Measurements from ENCODE around the gene TGFB3. TPM values are rescaled to one million over a fixed set of nuclear protein-coding genes. Genes with fewer than 3 reads are reported as not detected.

TGFB3 gene
- total RNA-seq, 1 experiment from 2014 or later, result 1.7 TPM

GRCh38 chr14:75985618-75986438, 4.0 kb upstream of the TGFB3 start, which contains the start of gene IFT43 (continued):
- TF ChIP-seq MXD4 (CRISPR knock-in tag; IDR thresholded peaks at IDR 0.05; ENCODE audit: borderline replicate concordance), result no peak
- no peak for TF ChIP-seq USF1 (CRISPR knock-in tag; IDR thresholded peaks at IDR 0.05)
- TF ChIP-seq HMGXB4 (CRISPR knock-in tag; IDR thresholded peaks at IDR 0.05), result 0 out of 2 replicates have a peak, but pooled peaks have one; percentile 36
- TF ChIP-seq PRRX2 (CRISPR knock-in tag; IDR thresholded peaks at IDR 0.05), result no peak
- no peak for TF ChIP-seq FOXP1 (CRISPR knock-in tag; IDR thresholded peaks at IDR 0.05; ENCODE audit: borderline replicate concordance)
- TF ChIP-seq NR1H2 (CRISPR knock-in tag; IDR thresholded peaks at IDR 0.05), result no peak
- no peak for TF ChIP-seq AFF4 (CRISPR knock-in tag; IDR thresholded peaks at IDR 0.05; ENCODE audit: borderline replicate concordance)
- TF ChIP-seq ARID4B (CRISPR knock-in tag; IDR thresholded peaks at IDR 0.05; ENCODE audit: borderline replicate concordance), result 0 out of 2 replicates have a peak, but pooled peaks have one; percentile 55

GRCh38 chr14:75984674-75985073, 2.9 kb upstream of the TGFB3 start:
- Mint-ChIP-seq H3K36me3 (no peaks in the 10 kb centered on the region), H3K4me1 (peaks cover 24% of the 10 kb centered on the region), H3K9me3 (no peaks in the 10 kb centered on the region), H3K4me3 (peak overlapping the region; percentile 97), H3K27me3 (ENCODE audit: low read depth) (peaks cover 39% of the 10 kb centered on the region), H3K27ac (no peak overlapping the region)
- no peak for DNase-seq (ENCODE audit: low spot score)
- POLR2A ChIA-PET, result no interaction called here
- ATAC-seq, result no peak
- CTCF ChIA-PET, result interaction anchor here (1.9 to 10.6 kb wide), 2 partner anchors 75 to 276 kb away, joined by 8 to 307 read pairs; no protein-coding TSS in a partner anchor
- TF ChIP-seq ZNF671 (CRISPR knock-in tag; IDR thresholded peaks at IDR 0.05) (no peak), OVOL2 (CRISPR knock-in tag; IDR thresholded peaks at IDR 0.05; ENCODE audit: borderline replicate concordance) (no peak), NR1H2 (CRISPR knock-in tag; IDR thresholded peaks at IDR 0.05) (no peak), MLX (CRISPR knock-in tag; IDR thresholded peaks at IDR 0.05) (no peak), ZBTB43 (CRISPR knock-in tag; IDR thresholded peaks at IDR 0.05) (no peak), MYBL2 (CRISPR knock-in tag; IDR thresholded peaks at IDR 0.05) (no peak), RELA (CRISPR knock-in tag; IDR thresholded peaks at IDR 0.05; ENCODE audit: borderline replicate concordance) (no peak), GTF2I (CRISPR knock-in tag; conservative IDR thresholded peaks at IDR 0.05) (no peak), KAT7 (CRISPR knock-in tag; IDR thresholded peaks at IDR 0.05; ENCODE audit: borderline replicate concordance) (no peak), E2F1 (CRISPR knock-in tag; IDR thresholded peaks at IDR 0.05) (no peak)

Data from WTC11 (cell line).